GM12891 (cell line): ENCODE measurements around the gene FOXK2.

ENCODE experiments used
- DNase-seq: peaks from one replicate; pipeline ENCODE4 v3.0.0; 2011; ENCODE audit warnings: low spot score; ENCODE audit not compliant: insufficient read length
- FAIRE-seq: peaks from 2 replicates; lab custom pipeline; 2011; peaks lifted over from hg19 to GRCh38; lab: Jason Lieb, UNC
- PAX5 ChIP-seq: IDR thresholded peaks from 2 replicates; pipeline ENCODE4 v1.6.1; 2011; ENCODE audit warnings: low read length, moderate library complexity, mild to moderate bottlenecking; ENCODE audit not compliant: insufficient read depth, severe bottlenecking
- POLR2A ChIP-seq: IDR thresholded peaks from 2 replicates; pipeline ENCODE4 v1.6.1; 2011; ENCODE audit warnings: low read depth, low read length, control low read depth
- POLR2AphosphoS5 ChIP-seq: IDR thresholded peaks from 2 replicates; pipeline ENCODE4 v1.6.1; 2011; ENCODE audit warnings: low read depth, low read length, control low read depth
- POU2F2 ChIP-seq: IDR thresholded peaks from 2 replicates; pipeline ENCODE4 v1.6.1; 2011; ENCODE audit warnings: low read depth, mild to moderate bottlenecking, control low read depth, low read length, moderate library complexity
- SPI1 ChIP-seq: IDR thresholded peaks from 2 replicates; pipeline ENCODE4 v1.6.1; 2011; ENCODE audit warnings: low read depth, low read length, control low read depth
- TAF1 ChIP-seq: IDR thresholded peaks from 2 replicates; pipeline ENCODE4 v1.6.1; 2011; ENCODE audit warnings: low read depth, low read length, control low read depth

The FOXK2 gene

DNA sequence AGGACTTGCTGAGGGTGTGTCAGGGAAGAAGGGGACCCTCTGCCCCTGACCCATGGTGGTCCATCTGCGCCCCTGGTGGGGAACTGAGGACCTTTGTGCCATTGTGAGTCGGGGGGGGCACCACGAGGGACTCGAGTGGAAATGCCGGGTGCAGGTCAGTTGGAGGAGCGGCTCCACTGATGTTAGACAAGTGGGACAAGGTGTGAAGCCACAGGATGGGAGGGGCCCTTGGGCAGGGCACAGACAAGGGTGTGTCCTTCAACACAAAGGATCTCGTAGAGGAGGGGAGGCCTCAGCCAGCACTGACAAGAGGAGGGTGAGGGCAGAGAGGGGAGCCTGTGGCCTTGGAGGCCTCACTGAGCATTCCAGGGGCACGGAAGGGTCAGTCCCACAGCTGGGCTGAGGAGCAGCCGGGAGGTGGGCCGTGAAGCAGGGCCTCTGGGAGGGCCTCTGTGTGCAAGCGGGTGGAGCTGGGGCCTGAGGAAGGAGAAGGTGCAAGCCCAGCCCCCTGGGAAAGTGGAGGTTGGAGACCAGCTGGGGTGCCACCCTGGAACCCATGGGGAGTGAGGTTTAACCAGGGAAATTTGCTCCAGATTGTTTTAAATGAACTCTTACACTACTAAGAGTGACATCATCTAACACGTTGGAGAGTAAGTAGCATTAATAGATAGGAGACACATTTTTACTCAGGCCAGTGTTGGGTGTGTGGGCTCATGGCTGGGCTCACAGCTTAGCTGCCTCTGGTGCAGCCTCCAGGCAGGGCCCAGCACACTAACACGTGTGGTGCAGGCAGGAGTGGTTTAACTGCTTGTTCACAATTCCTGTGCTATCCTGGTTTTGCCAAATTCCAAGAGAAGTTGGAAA is 33.1 kb upstream of the FOXK2 start:
- TF ChIP-seq TAF1 (no peak), PAX5 (no peak), POLR2AphosphoS5 (no peak), SPI1 (no peak)
- DNase-seq (no peak), FAIRE-seq (no peak)

DNA sequence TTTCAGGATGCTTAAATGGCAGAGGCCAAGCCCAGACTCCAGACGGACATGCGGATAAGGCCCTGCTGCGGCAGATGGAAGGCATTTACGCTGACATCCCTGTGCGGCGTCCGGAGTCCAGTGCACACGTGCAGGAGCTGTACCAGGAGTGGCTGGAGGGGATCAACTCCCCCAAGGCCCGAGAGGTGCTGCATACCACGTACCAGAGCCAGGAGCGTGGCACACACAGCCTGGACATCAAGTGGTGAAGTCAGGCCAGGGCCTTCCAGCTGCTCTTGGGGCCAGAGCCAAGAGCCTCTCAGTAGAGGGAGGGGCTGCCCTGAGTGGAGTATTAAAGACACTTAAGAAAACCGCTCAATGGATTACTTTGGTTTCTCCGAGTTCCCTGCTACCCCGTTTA is 31.6 kb upstream of the FOXK2 start:
- DNase-seq (no peak), FAIRE-seq (no peak)
- TF ChIP-seq POLR2AphosphoS5 (no peak), PAX5 (no peak), SPI1 (no peak), POU2F2 (no peak), POLR2A (no peak), TAF1 (no peak)

DNA sequence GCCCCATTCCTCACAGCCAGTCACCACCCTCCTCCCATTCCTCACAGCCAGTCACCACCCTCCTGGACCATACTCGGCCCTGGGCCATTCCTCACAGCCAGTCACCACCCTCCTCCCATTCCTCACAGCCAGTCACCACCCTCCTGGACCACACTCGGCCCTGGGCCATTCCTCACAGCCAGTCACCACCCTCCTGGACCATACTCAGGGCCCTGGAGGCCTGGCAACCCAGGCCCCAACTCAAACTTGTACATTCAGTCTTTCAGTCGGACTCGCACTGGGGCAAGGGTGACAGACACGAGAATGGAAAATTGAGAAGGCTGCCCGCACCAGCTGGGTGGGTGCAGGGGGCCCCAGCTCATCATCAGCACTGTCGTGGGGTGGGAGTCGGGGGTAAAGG is 30.4 kb upstream of the FOXK2 start:
- TF ChIP-seq POU2F2 (no peak), PAX5 (no peak), SPI1 (no peak), POLR2A (no peak), POLR2AphosphoS5 (no peak), TAF1 (no peak)
- FAIRE-seq = no peak
- no peak for DNase-seq

DNA sequence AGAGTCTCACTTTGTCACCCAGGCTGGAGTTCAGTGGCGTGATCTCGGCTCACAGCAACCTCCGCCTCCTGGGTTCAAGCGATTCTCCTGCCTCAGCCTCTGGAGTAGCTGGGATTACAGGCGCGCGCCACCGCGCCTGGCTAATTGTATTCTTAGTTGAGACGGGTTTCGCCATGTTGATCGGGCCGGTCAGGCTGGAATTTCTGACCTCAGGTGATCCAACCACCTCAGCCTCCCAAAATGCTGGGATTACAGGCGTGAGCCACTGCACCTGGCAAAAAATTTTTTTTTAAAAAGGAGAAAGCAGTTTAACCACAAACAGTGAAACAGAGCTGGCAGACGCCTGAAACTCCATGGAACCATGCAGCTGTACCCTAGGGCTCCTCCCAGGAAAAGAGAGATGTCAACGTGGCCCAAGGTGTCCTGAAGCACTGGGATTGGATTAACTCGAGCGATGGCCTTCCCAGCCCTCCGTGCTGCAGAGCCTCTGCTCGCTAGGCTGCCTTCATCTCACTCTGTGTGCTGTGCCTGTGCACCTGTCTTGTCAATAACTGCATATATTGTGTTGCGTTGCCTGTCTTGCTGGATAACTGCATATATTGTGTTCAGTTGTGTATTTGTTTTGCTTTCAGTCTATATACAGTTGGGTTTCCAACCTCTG is 29.6 kb upstream of the FOXK2 start:
- DNase-seq = no peak

DNA sequence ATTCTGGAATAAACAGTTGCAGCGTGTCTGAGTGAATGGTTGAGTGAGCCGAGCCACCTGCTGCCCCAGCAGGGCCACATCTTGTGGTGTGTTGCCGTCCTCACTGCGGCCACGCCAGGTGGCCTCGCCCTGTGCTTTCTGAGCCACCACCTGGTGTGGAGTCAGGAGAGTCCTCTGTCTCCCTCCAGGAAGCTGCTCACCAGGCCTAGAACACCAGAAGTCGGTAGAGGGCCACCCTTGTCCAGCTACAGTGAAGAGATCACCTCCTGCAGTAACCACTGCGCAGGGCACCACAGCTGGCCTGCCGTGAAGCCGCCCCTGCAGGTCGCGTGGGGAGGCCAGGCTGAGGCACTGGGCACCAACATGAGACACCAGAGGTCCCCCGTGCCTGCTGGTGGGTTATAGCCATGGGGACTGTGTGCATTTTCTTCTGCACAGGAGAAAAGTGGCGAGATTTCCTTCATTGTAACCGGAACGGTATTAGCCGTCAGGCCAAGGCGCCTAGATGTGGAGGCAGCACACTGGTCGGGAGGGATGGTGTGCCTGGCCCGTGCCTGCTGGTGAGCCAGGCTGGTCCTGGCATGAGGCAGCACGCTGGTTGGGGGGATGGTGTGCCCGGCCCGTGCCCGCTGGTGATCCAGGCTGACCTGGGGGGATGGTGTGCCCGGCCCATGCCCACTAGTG is 28.9 kb upstream of the FOXK2 start:
- DNase-seq (no peak), FAIRE-seq (peak; percentile 68)
- no peak for TF ChIP-seq SPI1
- TF ChIP-seq POU2F2 = no peak
- no peak for TF ChIP-seq POLR2AphosphoS5
- TF ChIP-seq TAF1 = no peak
- TF ChIP-seq PAX5 = no peak
- TF ChIP-seq POLR2A = no peak

More for the DNA sequence above, 29.6 kb upstream of the FOXK2 start:
- peak; percentile 31 for FAIRE-seq
- TF ChIP-seq TAF1 (no peak), POLR2AphosphoS5 (no peak), POU2F2 (no peak), POLR2A (no peak), PAX5 (no peak), SPI1 (no peak)

DNA sequence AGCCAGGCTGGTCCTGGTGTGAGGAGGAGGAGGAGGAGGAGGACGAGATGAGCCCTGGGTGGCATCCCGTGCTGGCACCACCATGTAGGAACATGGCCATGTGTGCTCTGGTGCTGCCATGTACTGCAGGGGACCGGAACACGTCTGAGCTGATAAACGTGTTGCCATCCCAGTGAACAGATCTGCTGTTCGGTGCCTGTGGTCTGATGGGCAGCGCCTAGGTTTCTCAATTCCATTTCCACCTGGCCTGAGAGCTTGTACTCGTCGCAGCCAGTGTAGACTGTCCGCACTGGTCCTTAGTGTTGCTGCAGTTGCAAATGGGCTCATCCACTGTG is 28.4 kb upstream of the FOXK2 start:
- TF ChIP-seq POU2F2 (no peak), SPI1 (no peak), POLR2A (no peak), TAF1 (no peak), POLR2AphosphoS5 (no peak), PAX5 (no peak)
- FAIRE-seq (no peak), DNase-seq (no peak)

DNA sequence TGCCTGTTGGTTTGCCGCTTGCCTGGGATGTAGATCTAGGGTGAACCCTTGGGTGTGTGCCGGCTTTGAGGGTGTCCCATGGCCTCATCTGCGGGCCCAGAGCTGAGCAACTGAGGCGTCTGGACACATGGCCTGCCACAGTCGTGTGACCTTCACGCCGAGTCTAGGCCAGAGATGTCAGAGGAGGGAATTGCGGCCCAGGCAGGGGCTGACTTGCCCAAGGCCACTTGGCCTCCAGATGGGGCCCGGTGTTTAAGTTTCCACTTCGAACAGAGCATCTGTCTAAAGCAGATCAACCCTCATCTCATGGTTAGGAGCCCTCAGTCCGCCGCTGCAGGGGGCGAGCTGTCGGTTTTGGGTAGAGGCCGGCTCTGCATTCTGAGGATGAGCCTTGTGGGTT is 28.0 kb upstream of the FOXK2 start:
- TF ChIP-seq POLR2A (no peak), TAF1 (no peak), SPI1 (no peak), POLR2AphosphoS5 (no peak), POU2F2 (no peak), PAX5 (no peak)
- FAIRE-seq (no peak), DNase-seq (no peak)

DNA sequence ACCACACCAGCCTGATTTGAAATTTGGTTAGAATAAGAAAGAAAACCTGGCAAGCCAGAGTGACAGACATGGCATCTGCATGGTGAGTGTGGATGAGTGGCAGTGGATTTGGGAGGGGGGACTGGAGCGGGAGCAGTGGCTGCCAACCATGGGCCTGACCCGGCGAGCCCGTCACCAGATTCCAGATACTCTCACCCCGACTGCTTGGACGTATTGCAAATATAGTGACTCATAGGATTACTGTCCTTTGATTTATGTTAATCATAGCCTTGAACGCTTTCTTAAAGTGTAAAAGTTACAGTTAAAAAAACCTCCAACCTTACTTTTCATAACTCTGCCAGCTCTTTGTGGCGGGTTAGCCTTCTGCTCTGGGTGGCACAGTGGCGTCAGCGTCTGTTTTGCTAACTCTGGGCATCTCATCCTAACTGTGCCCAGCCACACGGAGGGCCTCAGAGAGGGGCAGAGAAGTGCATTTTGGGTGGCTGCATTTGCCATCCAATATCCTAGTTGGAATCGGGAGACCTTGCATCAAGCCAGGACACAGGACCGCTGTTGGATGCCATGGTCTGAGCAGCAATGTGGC is 26.8 kb upstream of the FOXK2 start:
- no peak for TF ChIP-seq POU2F2
- TF ChIP-seq POLR2AphosphoS5 = no peak
- TF ChIP-seq POLR2A = no peak
- TF ChIP-seq TAF1 = no peak
- TF ChIP-seq PAX5 = no peak
- no peak for TF ChIP-seq SPI1
- DNase-seq (no peak), FAIRE-seq (no peak)

DNA sequence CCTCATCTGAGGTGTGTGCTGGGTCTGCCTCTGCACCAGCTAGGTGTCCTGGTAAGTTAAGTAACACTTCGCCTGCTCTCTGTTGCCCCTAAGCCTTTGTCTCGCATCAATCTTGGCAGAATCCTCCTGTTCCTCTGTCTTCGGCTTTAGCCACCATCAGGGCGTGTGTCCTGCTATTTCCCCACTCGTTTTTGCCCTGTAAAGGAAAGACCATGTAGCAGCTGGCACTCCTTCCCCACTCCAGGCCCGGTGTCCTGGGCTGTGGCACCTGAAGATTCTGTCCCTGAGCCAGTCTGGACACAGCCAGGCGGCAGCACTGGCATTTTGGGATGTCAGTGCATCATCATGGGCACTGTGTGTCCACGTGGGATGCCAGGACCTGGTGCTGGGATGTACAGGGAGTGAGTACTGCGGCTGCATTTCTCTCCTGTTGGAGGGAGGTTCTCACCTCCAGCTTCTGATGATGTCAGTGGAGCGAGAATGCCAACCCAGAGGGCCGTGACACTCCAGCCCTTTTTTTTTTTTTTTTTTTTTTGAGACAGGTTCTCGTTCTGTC is 26.2 kb upstream of the FOXK2 start:
- TF ChIP-seq SPI1 = no peak
- TF ChIP-seq PAX5 = no peak
- TF ChIP-seq TAF1 = no peak
- no peak for TF ChIP-seq POU2F2
- TF ChIP-seq POLR2AphosphoS5 = no peak
- no peak for TF ChIP-seq POLR2A
- FAIRE-seq (no peak), DNase-seq (no peak)
